AG09309 (cell line): ENCODE results near the gene HAUS6.
"Not testable (repeated sequence)": the region's sequence is repeated elsewhere in the genome, so short reads cannot be mapped to it uniquely, and the experiment has no call there.

Experiments
- DNase-seq: peaks from one replicate; pipeline ENCODE4 v3.0.0-alpha.2; 2010; ENCODE audit warnings: low read depth
- H3K4me3 ChIP-seq: 2 replicates; pipeline ENCODE4 v1.5.1; 2011; ENCODE audit warnings: mild to moderate bottlenecking, low read depth, low read length, moderate library complexity; ENCODE audit not compliant: control insufficient read depth
- TF ChIP-seq, protein P1 (sequence below): IDR thresholded peaks from 2 replicates; pipeline ENCODE4 v1.5.1; 2011; ENCODE audit warnings: mild to moderate bottlenecking, low read depth, low read length, inconsistent platforms; ENCODE audit not compliant: insufficient read depth, control insufficient read depth; ENCODE audit errors: missing control alignments

Gene HAUS6

DNA sequence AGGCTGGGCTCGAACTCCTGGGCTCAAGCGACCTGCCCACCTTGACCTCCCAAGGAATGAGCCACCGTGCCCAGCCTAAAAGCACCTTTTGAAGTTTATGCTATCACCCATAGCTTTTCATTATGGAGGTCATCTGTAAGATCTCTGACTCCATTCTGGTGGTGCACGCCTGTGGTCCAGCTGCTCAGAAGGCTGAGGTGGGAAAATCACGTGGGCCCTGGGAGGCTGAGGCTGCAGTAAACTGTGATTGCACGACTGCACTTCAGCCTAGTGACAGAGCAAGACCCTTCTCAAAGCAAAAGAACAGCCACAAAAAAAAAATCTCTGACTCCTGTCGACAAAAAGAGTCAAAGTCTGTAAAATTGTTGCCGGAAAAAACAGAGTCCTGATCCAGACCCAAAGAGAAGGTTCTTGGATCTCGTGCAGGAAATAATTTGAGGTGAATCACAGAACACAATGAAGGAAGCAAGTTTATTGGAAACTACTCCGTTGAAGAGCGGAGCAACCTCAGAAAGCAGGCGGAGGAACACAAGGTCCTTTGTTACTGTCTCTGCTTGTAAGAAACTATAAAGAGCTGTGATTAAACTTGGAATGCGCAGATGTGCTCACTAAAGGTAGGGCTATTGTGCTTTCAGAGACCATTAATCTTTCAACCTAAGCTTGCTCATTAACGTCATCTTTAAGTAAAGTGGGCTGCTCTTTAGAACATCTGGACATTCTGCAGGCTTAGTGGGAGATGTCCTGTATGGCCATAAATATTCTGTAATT, 2.0 kb upstream of the HAUS6 start:
- no peak overlapping the region for H3K4me3 ChIP-seq
- TF ChIP-seq, protein P1, sequence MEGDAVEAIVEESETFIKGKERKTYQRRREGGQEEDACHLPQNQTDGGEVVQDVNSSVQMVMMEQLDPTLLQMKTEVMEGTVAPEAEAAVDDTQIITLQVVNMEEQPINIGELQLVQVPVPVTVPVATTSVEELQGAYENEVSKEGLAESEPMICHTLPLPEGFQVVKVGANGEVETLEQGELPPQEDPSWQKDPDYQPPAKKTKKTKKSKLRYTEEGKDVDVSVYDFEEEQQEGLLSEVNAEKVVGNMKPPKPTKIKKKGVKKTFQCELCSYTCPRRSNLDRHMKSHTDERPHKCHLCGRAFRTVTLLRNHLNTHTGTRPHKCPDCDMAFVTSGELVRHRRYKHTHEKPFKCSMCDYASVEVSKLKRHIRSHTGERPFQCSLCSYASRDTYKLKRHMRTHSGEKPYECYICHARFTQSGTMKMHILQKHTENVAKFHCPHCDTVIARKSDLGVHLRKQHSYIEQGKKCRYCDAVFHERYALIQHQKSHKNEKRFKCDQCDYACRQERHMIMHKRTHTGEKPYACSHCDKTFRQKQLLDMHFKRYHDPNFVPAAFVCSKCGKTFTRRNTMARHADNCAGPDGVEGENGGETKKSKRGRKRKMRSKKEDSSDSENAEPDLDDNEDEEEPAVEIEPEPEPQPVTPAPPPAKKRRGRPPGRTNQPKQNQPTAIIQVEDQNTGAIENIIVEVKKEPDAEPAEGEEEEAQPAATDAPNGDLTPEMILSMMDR = no peak
- no peak for DNase-seq

DNA sequence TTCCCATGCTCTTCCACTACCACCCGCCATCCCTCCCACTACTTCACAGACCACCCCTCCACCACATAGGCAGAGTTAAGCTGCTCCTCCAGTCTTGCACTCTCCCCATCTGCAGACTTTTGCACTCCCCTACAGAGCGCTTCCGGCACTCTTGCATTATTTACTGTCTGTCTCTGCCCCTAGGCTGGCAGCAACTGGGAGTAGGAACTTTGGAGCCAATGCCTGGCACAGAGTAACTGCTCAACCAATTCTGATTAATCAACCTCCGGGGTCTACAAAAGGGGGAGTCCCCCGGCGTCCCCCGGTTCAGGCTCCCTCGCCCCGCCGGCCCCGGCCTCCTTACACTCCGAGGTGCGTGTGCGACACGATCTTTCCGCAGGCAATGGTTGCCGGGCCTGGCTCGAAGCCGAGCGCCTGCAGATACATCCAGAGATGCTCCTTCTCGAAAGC, 498 bp downstream of the HAUS6 start:
- TF ChIP-seq, protein P1 = no peak
- no peak for DNase-seq

DNA sequence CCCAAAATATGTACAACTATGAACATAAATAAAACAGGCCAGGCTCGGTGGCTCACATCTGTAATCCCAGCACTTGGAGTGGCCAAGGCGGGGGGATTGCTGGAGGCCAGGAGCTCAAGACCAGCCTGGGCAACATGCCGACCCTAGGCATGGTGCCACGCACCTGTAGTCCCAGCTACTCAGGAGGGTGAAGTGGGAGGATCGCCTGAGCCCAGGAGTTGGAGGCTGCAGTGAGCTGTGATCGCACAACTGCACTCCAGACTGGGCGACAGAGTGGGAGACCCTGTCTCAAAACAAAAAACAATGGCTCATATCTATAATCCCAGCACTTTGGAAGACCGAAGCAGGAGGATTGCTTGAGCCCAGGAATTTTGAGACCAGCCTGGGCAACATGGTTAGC, 1.5 kb downstream of the HAUS6 start:
- DNase-seq = no peak
- no peak overlapping the region; the same call in 1 of the 2 replicates for H3K4me3 ChIP-seq
- TF ChIP-seq, protein P1 = no peak

More for the DNA sequence above, 498 bp downstream of the HAUS6 start:
- peak overlapping the region; percentile 86 for H3K4me3 ChIP-seq

DNA sequence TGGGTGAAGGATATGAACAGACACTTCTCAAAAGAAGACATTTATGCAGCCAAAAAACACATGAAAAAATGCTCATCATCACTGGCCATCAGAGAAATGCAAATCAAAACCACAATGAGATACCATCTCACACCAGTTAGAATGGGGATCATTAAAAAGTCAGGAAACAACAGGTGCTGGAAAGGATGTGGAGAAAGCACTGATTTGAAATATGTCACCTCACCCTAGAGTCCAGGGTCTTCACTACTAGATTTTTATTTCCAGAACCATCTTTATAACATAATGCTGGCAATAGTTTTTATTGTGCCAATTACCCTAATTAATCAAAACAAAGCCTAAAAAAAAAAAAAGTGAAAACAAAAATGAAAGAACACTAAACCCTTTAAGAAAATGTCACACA, 5.3 kb downstream of the HAUS6 start:
- not testable (repeated sequence) for H3K4me3 ChIP-seq, DNase-seq

- DNase-seq = no peak
- TF ChIP-seq, protein P1 = no peak
Measured at GRCh38 chr9:19087106-19088000, 15.4 kb downstream of the HAUS6 start.

DNA sequence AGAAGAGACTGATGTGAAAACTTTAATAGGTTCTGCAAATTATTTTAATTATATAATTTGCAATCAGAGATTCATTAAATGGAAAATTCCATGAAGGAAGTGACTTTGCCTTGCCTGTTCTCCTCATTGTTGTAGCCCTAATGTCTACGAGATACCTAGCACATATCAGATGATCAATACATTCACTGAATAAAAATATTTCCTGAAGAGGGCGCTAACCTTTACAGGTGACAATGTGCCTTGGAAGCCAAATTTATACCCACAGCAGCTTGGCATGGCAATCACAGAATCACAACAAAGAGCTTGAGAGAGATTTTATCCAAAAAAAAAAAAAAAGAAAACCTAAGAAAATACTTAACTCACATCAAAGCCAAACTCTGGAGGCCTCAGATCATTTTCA, 17.4 kb downstream of the HAUS6 start:
- DNase-seq = no peak
- H3K4me3 ChIP-seq = no peak overlapping the region
- TF ChIP-seq, protein P1 = peak; percentile 27

More at GRCh38 chr9:19087106-19088000, 15.4 kb downstream of the HAUS6 start:
- H3K4me3 ChIP-seq = no peak overlapping the region

GRCh38 chr9:19074836-19075235, 27.9 kb downstream of the HAUS6 start:
- TF ChIP-seq, protein P1 = no peak
- DNase-seq = no peak
- no peak overlapping the region for H3K4me3 ChIP-seq
